Measurements from ENCODE around the gene TMPRSS7.

GRCh38 chr3:112115161-112115739, 80.7 kb downstream of the TMPRSS7 start:
- TF ChIP-seq, protein P1, sequence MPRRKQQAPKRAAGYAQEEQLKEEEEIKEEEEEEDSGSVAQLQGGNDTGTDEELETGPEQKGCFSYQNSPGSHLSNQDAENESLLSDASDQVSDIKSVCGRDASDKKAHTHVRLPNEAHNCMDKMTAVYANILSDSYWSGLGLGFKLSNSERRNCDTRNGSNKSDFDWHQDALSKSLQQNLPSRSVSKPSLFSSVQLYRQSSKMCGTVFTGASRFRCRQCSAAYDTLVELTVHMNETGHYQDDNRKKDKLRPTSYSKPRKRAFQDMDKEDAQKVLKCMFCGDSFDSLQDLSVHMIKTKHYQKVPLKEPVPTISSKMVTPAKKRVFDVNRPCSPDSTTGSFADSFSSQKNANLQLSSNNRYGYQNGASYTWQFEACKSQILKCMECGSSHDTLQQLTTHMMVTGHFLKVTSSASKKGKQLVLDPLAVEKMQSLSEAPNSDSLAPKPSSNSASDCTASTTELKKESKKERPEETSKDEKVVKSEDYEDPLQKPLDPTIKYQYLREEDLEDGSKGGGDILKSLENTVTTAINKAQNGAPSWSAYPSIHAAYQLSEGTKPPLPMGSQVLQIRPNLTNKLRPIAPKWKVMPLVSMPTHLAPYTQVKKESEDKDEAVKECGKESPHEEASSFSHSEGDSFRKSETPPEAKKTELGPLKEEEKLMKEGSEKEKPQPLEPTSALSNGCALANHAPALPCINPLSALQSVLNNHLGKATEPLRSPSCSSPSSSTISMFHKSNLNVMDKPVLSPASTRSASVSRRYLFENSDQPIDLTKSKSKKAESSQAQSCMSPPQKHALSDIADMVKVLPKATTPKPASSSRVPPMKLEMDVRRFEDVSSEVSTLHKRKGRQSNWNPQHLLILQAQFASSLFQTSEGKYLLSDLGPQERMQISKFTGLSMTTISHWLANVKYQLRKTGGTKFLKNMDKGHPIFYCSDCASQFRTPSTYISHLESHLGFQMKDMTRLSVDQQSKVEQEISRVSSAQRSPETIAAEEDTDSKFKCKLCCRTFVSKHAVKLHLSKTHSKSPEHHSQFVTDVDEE (CRISPR knock-in tag; IDR thresholded peaks at IDR 0.05): no peak
- TF ChIP-seq SNAI2 (CRISPR knock-in tag; IDR thresholded peaks at IDR 0.05): no peak
- no peak for TF ChIP-seq PATZ1 (CRISPR knock-in tag; IDR thresholded peaks at IDR 0.05; ENCODE audit: borderline replicate concordance)
- no peak for TF ChIP-seq RARB (CRISPR knock-in tag; IDR thresholded peaks at IDR 0.05)
- no peak for TF ChIP-seq ZFP3 (CRISPR knock-in tag; IDR thresholded peaks at IDR 0.05)
- TF ChIP-seq ZC3H10 (CRISPR knock-in tag; IDR thresholded peaks at IDR 0.05): no peak
- no peak for TF ChIP-seq CREB5 (CRISPR knock-in tag; IDR thresholded peaks at IDR 0.05; ENCODE audit: low read depth)
- TF ChIP-seq PPARA (CRISPR knock-in tag; IDR thresholded peaks at IDR 0.05; ENCODE audit: borderline replicate concordance): no peak
- no peak for TF ChIP-seq POU6F1 (CRISPR knock-in tag; IDR thresholded peaks at IDR 0.05; ENCODE audit: borderline replicate concordance, low read depth)
